Measurements from ENCODE around the gene GPR146.

Gene GPR146

DNA sequence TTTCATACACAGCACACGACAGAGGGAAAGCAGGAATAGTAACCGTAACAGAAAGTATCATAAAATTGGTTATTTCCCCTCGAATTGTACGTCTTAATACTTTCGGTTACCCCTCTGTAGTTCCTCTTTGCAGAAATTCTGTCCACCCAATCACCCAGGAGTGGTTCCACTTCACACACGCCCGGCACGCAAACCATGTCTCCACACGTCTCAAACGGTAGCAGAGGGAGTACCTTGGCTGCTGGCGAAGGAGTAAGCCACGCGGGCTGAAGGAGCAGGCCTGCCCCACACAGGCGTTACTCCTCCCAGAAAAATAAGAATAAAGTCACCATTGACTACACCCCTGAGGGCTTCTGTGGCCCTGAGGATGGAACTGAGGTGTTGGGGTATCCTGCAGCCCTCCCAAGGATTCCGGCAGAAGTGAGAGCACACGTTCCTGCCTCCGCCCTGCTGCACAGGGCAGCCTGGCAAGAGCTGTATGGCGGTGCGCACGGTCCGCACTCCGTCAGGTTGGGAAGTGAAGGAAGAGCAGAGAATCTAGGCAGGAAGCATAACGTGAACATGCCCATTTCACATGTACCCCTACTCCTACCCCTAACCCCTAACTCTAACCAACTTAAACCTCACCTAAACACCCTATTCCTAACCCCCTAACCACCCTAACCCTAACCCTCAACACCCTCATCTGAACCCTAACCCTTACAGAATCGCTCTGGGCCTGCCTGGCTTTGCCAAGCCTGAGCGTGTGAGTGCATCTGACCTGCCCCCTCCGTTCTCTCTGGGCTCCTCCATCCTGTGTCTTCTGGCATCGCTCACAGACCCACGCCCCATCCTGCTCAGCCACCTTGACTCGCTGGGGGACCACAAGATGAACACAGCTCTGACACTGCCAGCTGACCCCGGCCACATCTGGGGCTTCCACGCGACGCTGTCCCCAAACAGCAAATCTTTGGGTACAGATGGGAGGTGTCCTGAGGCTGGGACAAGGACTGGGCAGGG is 18.2 kb downstream of the GPR146 start:
- TF ChIP-seq POU6F1 (CRISPR knock-in tag; IDR thresholded peaks at IDR 0.05; ENCODE audit: borderline replicate concordance, low read depth), result no peak
- no peak for TF ChIP-seq ISL1 (CRISPR knock-in tag; IDR thresholded peaks at IDR 0.05)
- no peak for TF ChIP-seq BACH2 (CRISPR knock-in tag; IDR thresholded peaks at IDR 0.05; ENCODE audit: borderline replicate concordance)
- TF ChIP-seq ZNF565 (CRISPR knock-in tag; conservative IDR thresholded peaks at IDR 0.05; ENCODE audit: low read depth), result no peak
- TF ChIP-seq ZFP30 (CRISPR knock-in tag; IDR thresholded peaks at IDR 0.05), result no peak
- no peak for TF ChIP-seq ZFP3 (CRISPR knock-in tag; IDR thresholded peaks at IDR 0.05)
- no peak for TF ChIP-seq OSR1 (CRISPR knock-in tag; IDR thresholded peaks at IDR 0.05)
- no peak for TF ChIP-seq CSDC2 (CRISPR knock-in tag; IDR thresholded peaks at IDR 0.05)
- no peak for TF ChIP-seq TCF4 (CRISPR knock-in tag; IDR thresholded peaks at IDR 0.05; ENCODE audit: borderline replicate concordance)
- TF ChIP-seq, protein P1, sequence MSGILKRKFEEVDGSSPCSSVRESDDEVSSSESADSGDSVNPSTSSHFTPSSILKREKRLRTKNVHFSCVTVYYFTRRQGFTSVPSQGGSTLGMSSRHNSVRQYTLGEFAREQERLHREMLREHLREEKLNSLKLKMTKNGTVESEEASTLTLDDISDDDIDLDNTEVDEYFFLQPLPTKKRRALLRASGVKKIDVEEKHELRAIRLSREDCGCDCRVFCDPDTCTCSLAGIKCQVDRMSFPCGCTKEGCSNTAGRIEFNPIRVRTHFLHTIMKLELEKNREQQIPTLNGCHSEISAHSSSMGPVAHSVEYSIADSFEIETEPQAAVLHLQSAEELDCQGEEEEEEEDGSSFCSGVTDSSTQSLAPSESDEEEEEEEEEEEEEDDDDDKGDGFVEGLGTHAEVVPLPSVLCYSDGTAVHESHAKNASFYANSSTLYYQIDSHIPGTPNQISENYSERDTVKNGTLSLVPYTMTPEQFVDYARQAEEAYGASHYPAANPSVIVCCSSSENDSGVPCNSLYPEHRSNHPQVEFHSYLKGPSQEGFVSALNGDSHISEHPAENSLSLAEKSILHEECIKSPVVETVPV (CRISPR knock-in tag; IDR thresholded peaks at IDR 0.05), result no peak
- no peak for TF ChIP-seq SNAI2 (CRISPR knock-in tag; IDR thresholded peaks at IDR 0.05)
- TF ChIP-seq GLIS3 (CRISPR knock-in tag; IDR thresholded peaks at IDR 0.05), result no peak
- TF ChIP-seq ARNTL (CRISPR knock-in tag; IDR thresholded peaks at IDR 0.05; ENCODE audit: borderline replicate concordance, low read depth), result no peak
- TF ChIP-seq RARB (CRISPR knock-in tag; IDR thresholded peaks at IDR 0.05), result no peak
- TF ChIP-seq TOX (CRISPR knock-in tag; IDR thresholded peaks at IDR 0.05; ENCODE audit: borderline replicate concordance), result no peak
- no peak for TF ChIP-seq PPARA (CRISPR knock-in tag; IDR thresholded peaks at IDR 0.05; ENCODE audit: borderline replicate concordance)
- no peak for TF ChIP-seq ZC3H10 (CRISPR knock-in tag; IDR thresholded peaks at IDR 0.05)
- no peak for TF ChIP-seq ESRRG (CRISPR knock-in tag; IDR thresholded peaks at IDR 0.05)
- no peak for TF ChIP-seq ZNF70 (CRISPR knock-in tag; IDR thresholded peaks at IDR 0.05)
- TF ChIP-seq CREB5 (CRISPR knock-in tag; IDR thresholded peaks at IDR 0.05; ENCODE audit: low read depth), result no peak
- no peak for ATAC-seq

DNA sequence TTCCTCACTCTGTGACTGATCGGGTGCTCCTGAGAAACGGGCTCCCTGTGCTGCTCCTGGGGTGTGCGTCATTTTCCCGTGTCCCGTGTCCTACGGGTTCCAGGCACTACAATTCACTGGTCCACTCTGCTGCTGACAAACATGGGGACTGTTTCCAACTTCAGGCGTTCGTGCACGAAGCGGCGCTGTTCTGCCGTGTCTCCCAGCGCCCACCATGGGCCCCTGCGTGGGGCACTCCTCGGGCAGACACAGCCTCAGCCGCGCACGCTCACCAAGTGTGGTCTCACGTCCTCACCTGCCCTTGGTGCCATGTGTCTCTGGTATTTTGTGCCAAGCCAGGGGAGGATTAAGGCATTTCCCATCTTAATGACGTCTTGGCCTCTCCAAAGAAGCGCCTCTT is 19.0 kb downstream of the GPR146 start:
- ATAC-seq, result no peak
- no peak for TF ChIP-seq TCF4 (CRISPR knock-in tag; IDR thresholded peaks at IDR 0.05; ENCODE audit: borderline replicate concordance)

- TF ChIP-seq TOX (CRISPR knock-in tag; IDR thresholded peaks at IDR 0.05; ENCODE audit: borderline replicate concordance) (no peak), ISL1 (CRISPR knock-in tag; IDR thresholded peaks at IDR 0.05) (no peak), GLIS3 (CRISPR knock-in tag; IDR thresholded peaks at IDR 0.05) (no peak), PATZ1 (CRISPR knock-in tag; IDR thresholded peaks at IDR 0.05; ENCODE audit: borderline replicate concordance) (no peak)
- ATAC-seq, result no peak
Observed at GRCh38 chr7:1064581-1064980, 20.2 kb downstream of the GPR146 start.

DNA sequence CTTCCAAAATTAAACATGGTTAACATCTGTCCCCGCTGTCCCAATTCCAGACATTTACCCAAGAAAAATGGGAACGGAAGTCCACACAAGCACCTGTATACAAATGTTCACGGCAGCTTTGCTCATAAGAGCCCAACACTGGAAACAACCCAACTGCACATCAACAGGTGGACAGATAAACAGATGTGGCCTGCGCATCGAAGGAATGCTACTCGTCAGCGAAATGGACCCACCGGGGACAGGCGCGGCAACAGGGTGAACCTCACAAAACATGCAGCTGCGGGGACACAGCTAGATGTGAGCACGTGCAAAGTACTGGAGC is 20.9 kb downstream of the GPR146 start:
- ATAC-seq, result no peak
- TF ChIP-seq RARB (CRISPR knock-in tag; IDR thresholded peaks at IDR 0.05) (no peak), ARNTL (CRISPR knock-in tag; IDR thresholded peaks at IDR 0.05; ENCODE audit: borderline replicate concordance, low read depth) (no peak), ISL1 (CRISPR knock-in tag; IDR thresholded peaks at IDR 0.05) (no peak), ZFP3 (CRISPR knock-in tag; IDR thresholded peaks at IDR 0.05) (no peak), GLIS3 (CRISPR knock-in tag; IDR thresholded peaks at IDR 0.05) (no peak), TSHZ2 (CRISPR knock-in tag; IDR thresholded peaks at IDR 0.05) (no peak), PPARA (CRISPR knock-in tag; IDR thresholded peaks at IDR 0.05; ENCODE audit: borderline replicate concordance) (no peak)
